Neuronal stem cell (in vitro differentiated cells): Measurements from ENCODE around the gene MTFP1.

ENCODE experiments used
- DNase-seq: peaks from one replicate; pipeline ENCODE4 v3.0.0-alpha.2; 2013; ENCODE audit warnings: low spot score
- H2AFZ ChIP-seq: one replicate; pipeline ENCODE4 v1.6.1; 2013; ENCODE audit warnings: mild to moderate bottlenecking, low read length, inconsistent platforms
- H2AK5ac ChIP-seq: 2 replicates; pipeline ENCODE4 v1.6.1; 2013; ENCODE audit warnings: low read depth, mild to moderate bottlenecking, inconsistent platforms, low read length, moderate library complexity, mixed read lengths
- H2BK120ac ChIP-seq: 2 replicates; pipeline ENCODE4 v1.6.1; 2013; ENCODE audit warnings: low read depth, mild to moderate bottlenecking, inconsistent platforms, low read length, moderate library complexity, mixed read lengths
- H2BK12ac ChIP-seq: one replicate; pipeline ENCODE4 v1.6.1; 2013; ENCODE audit warnings: low read length, inconsistent platforms
- H2BK15ac ChIP-seq: 2 replicates; pipeline ENCODE4 v1.6.1; 2013; ENCODE audit warnings: mild to moderate bottlenecking, low read length, inconsistent platforms, mixed read lengths
- H2BK5ac ChIP-seq: one replicate; pipeline ENCODE4 v1.6.1; 2013; ENCODE audit warnings: inconsistent platforms, mild to moderate bottlenecking, low read length, moderate library complexity
- H3K14ac ChIP-seq: one replicate; pipeline ENCODE4 v1.6.1; 2013; ENCODE audit warnings: low read length, inconsistent platforms
- H3K18ac ChIP-seq: 2 replicates; pipeline ENCODE4 v1.6.1; 2013; ENCODE audit warnings: low read length, inconsistent platforms
- H3K23ac ChIP-seq: 2 replicates; pipeline ENCODE4 v1.6.1; 2013; ENCODE audit warnings: low read depth, mild to moderate bottlenecking, mixed read lengths, low read length, inconsistent platforms; ENCODE audit not compliant: poor library complexity
- H3K27ac ChIP-seq: replicated peaks from 3 replicates; pipeline ENCODE4 v1.5.1; 2013; ENCODE audit warnings: low read length, inconsistent platforms
- H3K27me3 ChIP-seq, 3 experiments: 2 replicates each; pipeline ENCODE4 v1.6.1; 2013; ENCODE audit warnings: low read length in 3 of 3, mild to moderate bottlenecking in 2 of 3, inconsistent platforms in 1 of 3, low read depth in 1 of 3, mixed read lengths in 1 of 3, moderate library complexity in 1 of 3; ENCODE audit not compliant: control insufficient read depth in 3 of 3, insufficient read depth in 3 of 3
- H3K36me3 ChIP-seq, 2 donors: replicated peaks in 1 of 2; 2 replicates each; pipeline ENCODE4 v1.6.1; 2013; ENCODE audit warnings: low read length in 2 of 2; ENCODE audit not compliant: control insufficient read depth in 2 of 2, insufficient read depth in 2 of 2
- H3K4ac ChIP-seq: 2 replicates; pipeline ENCODE4 v1.6.1; 2013; ENCODE audit warnings: inconsistent platforms, mild to moderate bottlenecking, low read length, moderate library complexity
- H3K4me1 ChIP-seq, 2 donors: 1 replicate in 1 of 2; 2 replicates in 1 of 2; pipeline ENCODE4 v1.6.1; 2013; ENCODE audit warnings: low read length in 2 of 2, low read depth in 1 of 2; ENCODE audit not compliant: control insufficient read depth in 2 of 2, insufficient read depth in 1 of 2
- H3K4me2 ChIP-seq: one replicate; pipeline ENCODE4 v1.6.1; 2013; ENCODE audit warnings: mild to moderate bottlenecking, low read length, inconsistent platforms; ENCODE audit not compliant: insufficient read depth, poor library complexity, severe bottlenecking
- H3K4me3 ChIP-seq, 2 donors: 2 replicates each; pipeline ENCODE4 v1.5.1; 2013; ENCODE audit warnings: low read length in 2 of 2, mild to moderate bottlenecking in 2 of 2, inconsistent platforms in 1 of 2, moderate library complexity in 1 of 2
- H3K79me1 ChIP-seq: one replicate; pipeline ENCODE4 v1.6.1; 2013; ENCODE audit warnings: low read depth, mild to moderate bottlenecking, inconsistent platforms, low read length, moderate library complexity
- H3K9ac ChIP-seq: one replicate; pipeline ENCODE4 v1.6.1; 2013; ENCODE audit warnings: mild to moderate bottlenecking, low read depth, low read length, inconsistent platforms; ENCODE audit not compliant: poor library complexity
- H3K9me3 ChIP-seq, 2 donors: replicated peaks in 1 of 2; 2 replicates each; pipeline versions ENCODE3 to v1.6.1; 2013; ENCODE audit warnings: low read length in 2 of 2, mild to moderate bottlenecking in 2 of 2, inconsistent platforms in 1 of 2, low read depth in 1 of 2, mixed read lengths in 1 of 2, moderate library complexity in 1 of 2; ENCODE audit not compliant: control insufficient read depth in 2 of 2, insufficient read depth in 1 of 2
- H4K8ac ChIP-seq: one replicate; pipeline ENCODE4 v1.6.1; 2013; ENCODE audit warnings: low read depth, mild to moderate bottlenecking, inconsistent platforms, low read length, moderate library complexity
- H4K91ac ChIP-seq: one replicate; pipeline ENCODE4 v1.6.1; 2013; ENCODE audit warnings: low read length, low read depth, mild to moderate bottlenecking, inconsistent platforms; ENCODE audit not compliant: poor library complexity
- WGBS, 2 donors: extraction: QIAGEN DNeasy Blood & Tissue Kit; methylation state at CpG; one replicate each; pipeline ENCODE4 v1.1.7; 2013; ENCODE audit warnings: missing lambda C conversion rate in 2 of 2, mixed read lengths in 1 of 2; ENCODE audit not compliant: insufficient read length in 2 of 2, insufficient replicate concordance in 1 of 2; ENCODE audit errors: extremely low coverage in 2 of 2; 5-methylcytosine and 5-hydroxymethylcytosine counted together

MTFP1 gene

GRCh38 chr22:30383061-30383460 is 42.5 kb upstream of the MTFP1 start:
- H3K4me3 ChIP-seq, result no peak overlapping the region
- no peak overlapping the region for H3K4me2 ChIP-seq
- H4K91ac ChIP-seq, result no peak overlapping the region
- H3K27ac ChIP-seq, result no peak overlapping the region
- H2AK5ac ChIP-seq, result no peak overlapping the region
- H3K27me3 ChIP-seq, result no peaks in the 10 kb centered on the region
- no peak overlapping the region for H2BK5ac ChIP-seq
- H3K9ac ChIP-seq, result no peak overlapping the region
- no peak overlapping the region for H2AFZ ChIP-seq
- no peak overlapping the region for H3K4ac ChIP-seq
- WGBS, 2 donors, result no CpG with 5 or more reads among the region's 3 CpGs
- H3K79me1 ChIP-seq, result no peaks in the 10 kb centered on the region
- no peak overlapping the region for H2BK120ac ChIP-seq
- no peak overlapping the region for H2BK15ac ChIP-seq
- peaks cover 2 to 3% of the 10 kb centered on the region in 2 donors for H3K4me1 ChIP-seq
- H3K23ac ChIP-seq, result no peak overlapping the region
- H3K14ac ChIP-seq, result no peak overlapping the region
- no peak overlapping the region for H4K8ac ChIP-seq
- peaks cover 0 to 3% of the 10 kb centered on the region in 2 donors for H3K9me3 ChIP-seq
- peaks cover 21 to 44% of the 10 kb centered on the region in 2 donors for H3K36me3 ChIP-seq
- H2BK12ac ChIP-seq, result no peak overlapping the region
- no peak overlapping the region for H3K18ac ChIP-seq
- no peak for DNase-seq

- Histone ChIP-seq H3K9ac (no peak overlapping the region), H3K27me3 (no peaks in the 10 kb centered on the region), H4K91ac (no peak overlapping the region), H3K14ac (no peak overlapping the region), H3K4me2 (no peak overlapping the region), H2BK120ac (no peak overlapping the region), H3K9me3 (peaks cover 5% of the 10 kb centered on the region in 2 donors), H2BK12ac (no peak overlapping the region), H3K4me3 (peak overlapping the region; percentile 11 to 84), H3K27ac (no peak overlapping the region), H3K4me1 (peaks cover 2 to 3% of the 10 kb centered on the region in 2 donors), H3K23ac (no peak overlapping the region), H2AK5ac (no peak overlapping the region), H3K36me3 (peaks cover 11 to 23% of the 10 kb centered on the region in 2 donors), H3K79me1 (no peaks in the 10 kb centered on the region), H3K18ac (no peak overlapping the region), H2BK15ac (no peak overlapping the region), H4K8ac (peak overlapping the region; percentile 29), H3K4ac (no peak overlapping the region), H2AFZ (no peak overlapping the region), H2BK5ac (no peak overlapping the region)
- no peak for DNase-seq
- WGBS, 2 donors, result no CpG with 5 or more reads among the region's 10 CpGs
These were observed 39.6 kb upstream of the MTFP1 start for GRCh38 chr22:30385942-30386341.

- Histone ChIP-seq H2AK5ac (peak overlapping the region; percentile 11), H2BK120ac (no peak overlapping the region), H3K4me1 (peaks cover 5% of the 10 kb centered on the region in 2 donors), H3K4me3 (peak overlapping the region; percentile 84 to 89), H3K4me2 (peak overlapping the region; percentile 61), H3K4ac (no peak overlapping the region), H3K18ac (peak overlapping the region; percentile 95), H4K8ac (no peak overlapping the region), H3K14ac (peak overlapping the region; percentile 56), H3K79me1 (no peaks in the 10 kb centered on the region), H3K9me3 (peaks cover 5 to 6% of the 10 kb centered on the region in 2 donors), H3K9ac (peak overlapping the region; percentile 91), H3K27me3 (no peaks in the 10 kb centered on the region), H2AFZ (peak overlapping the region; percentile 96), H3K23ac (no peak overlapping the region), H2BK12ac (peak overlapping the region; percentile 67), H4K91ac (no peak overlapping the region), H2BK5ac (no peak overlapping the region), H3K27ac (no peak overlapping the region), H2BK15ac (no peak overlapping the region), H3K36me3 (peaks cover 5 to 19% of the 10 kb centered on the region in 2 donors)
- DNase-seq, result no peak
- WGBS, 2 donors, result no CpG with 5 or more reads among the region's 10 CpGs
These were observed 39.0 kb upstream of the MTFP1 start for GRCh38 chr22:30386608-30386959.

GRCh38 chr22:30386960-30387827 is 38.4 kb upstream of the MTFP1 start, which contains the start of gene RNF215:
TSS of gene RNF215 (minus strand) at chr22:30387411. CDS start at chr22:30387313, 98 bp downstream.
- H3K27ac ChIP-seq, result no peak within 1 kb of the TSS
- H4K8ac ChIP-seq, result no peak within 1 kb of the TSS
- H3K9me3 ChIP-seq, result peaks cover 5% of the 10 kb centered on the region in 2 donors
- H3K4ac ChIP-seq, result no peak within 1 kb of the TSS
- peak within 1 kb of the TSS; percentile 96 for H2AFZ ChIP-seq
- no peak within 1 kb of the TSS for H4K91ac ChIP-seq
- peak within 1 kb of the TSS; percentile 61 for H3K4me2 ChIP-seq
- H3K36me3 ChIP-seq, result peaks cover 4 to 16% of the 10 kb centered on the region in 2 donors
- H2BK15ac ChIP-seq, result no peak within 1 kb of the TSS
- H3K27me3 ChIP-seq, result no peaks in the 10 kb centered on the region
- H2BK5ac ChIP-seq, result no peak within 1 kb of the TSS
- H3K18ac ChIP-seq, result peak within 1 kb of the TSS; percentile 95
- peak within 1 kb of the TSS; percentile 56 for H3K14ac ChIP-seq
- H3K23ac ChIP-seq, result peak within 1 kb of the TSS; percentile 66
- peak within 1 kb of the TSS; percentile 91 for H3K9ac ChIP-seq
- H3K4me1 ChIP-seq, result peaks cover 5 to 6% of the 10 kb centered on the region in 2 donors
- no peak within 1 kb of the TSS for H2BK120ac ChIP-seq
- no peaks in the 10 kb centered on the region for H3K79me1 ChIP-seq
- H2AK5ac ChIP-seq, result peak within 1 kb of the TSS; percentile 74
- H2BK12ac ChIP-seq, result peak within 1 kb of the TSS; percentile 67
- WGBS, 2 donors, result no CpG with 5 or more reads among the region's 95 CpGs
- peak; percentile 88 for DNase-seq
- H3K4me3 ChIP-seq, result peak within 1 kb of the TSS; percentile 84 to 89
